ENCODE data around the gene SOX6.

DNA sequence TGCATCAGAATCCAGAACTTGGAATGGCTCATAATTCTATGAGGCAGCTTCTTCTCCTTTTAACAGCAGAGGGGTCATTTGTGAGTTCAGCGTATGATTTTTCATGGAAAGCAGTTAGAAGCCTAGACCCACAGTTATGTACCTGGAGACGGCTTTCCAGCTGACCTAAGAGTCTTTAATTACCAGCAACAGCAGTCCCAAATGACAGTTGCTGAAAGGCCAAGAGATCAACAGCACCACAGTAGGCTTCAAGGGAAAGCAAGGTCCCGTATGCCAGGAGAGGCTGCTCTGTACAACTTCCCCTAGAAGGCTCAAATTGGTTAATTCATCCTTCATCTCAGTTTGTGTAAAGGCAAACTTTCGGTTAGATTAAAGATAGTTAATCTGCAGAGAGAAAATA lies 363.0 kb downstream of the SOX6 start:
- TF ChIP-seq, protein P1, sequence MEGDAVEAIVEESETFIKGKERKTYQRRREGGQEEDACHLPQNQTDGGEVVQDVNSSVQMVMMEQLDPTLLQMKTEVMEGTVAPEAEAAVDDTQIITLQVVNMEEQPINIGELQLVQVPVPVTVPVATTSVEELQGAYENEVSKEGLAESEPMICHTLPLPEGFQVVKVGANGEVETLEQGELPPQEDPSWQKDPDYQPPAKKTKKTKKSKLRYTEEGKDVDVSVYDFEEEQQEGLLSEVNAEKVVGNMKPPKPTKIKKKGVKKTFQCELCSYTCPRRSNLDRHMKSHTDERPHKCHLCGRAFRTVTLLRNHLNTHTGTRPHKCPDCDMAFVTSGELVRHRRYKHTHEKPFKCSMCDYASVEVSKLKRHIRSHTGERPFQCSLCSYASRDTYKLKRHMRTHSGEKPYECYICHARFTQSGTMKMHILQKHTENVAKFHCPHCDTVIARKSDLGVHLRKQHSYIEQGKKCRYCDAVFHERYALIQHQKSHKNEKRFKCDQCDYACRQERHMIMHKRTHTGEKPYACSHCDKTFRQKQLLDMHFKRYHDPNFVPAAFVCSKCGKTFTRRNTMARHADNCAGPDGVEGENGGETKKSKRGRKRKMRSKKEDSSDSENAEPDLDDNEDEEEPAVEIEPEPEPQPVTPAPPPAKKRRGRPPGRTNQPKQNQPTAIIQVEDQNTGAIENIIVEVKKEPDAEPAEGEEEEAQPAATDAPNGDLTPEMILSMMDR (IDR thresholded peaks at IDR 0.05) = no peak
- TF ChIP-seq POLR2A (IDR thresholded peaks at IDR 0.05) (no peak), POLR2AphosphoS5 (IDR thresholded peaks at IDR 0.05) (no peak)
